Neural cell (in vitro differentiated cells): ENCODE measurements around the gene PIK3R6.

Experiments
- RAD21 ChIP-seq: fragments of 450-650 bp; conservative IDR thresholded peaks from 2 replicates; pipeline ENCODE4 v1.6.1; 2014; ENCODE audit warnings: antibody characterized with exemption, mild to moderate bottlenecking, moderate library complexity
- TAF1 ChIP-seq: IDR thresholded peaks from 2 replicates; pipeline ENCODE4 v1.6.1; 2012; ENCODE audit warnings: low read depth

GRCh38 chr17:8849311-8850041 is 18.0 kb downstream of the PIK3R6 start:
- no peak for TF ChIP-seq TAF1
- no peak for TF ChIP-seq RAD21
